IMR-90 (cell line): ENCODE data around the gene CYSRT1. TPM values are rescaled to one million over a fixed set of nuclear protein-coding genes. Genes with fewer than 3 reads are reported as not detected.

Experiments
- ATAC-seq: fragments of 200-7000 bp; cut with Tn5 transposase; 2 replicates; pipeline ENCODE4 v1.9.1; 2020; ENCODE audit warnings: low read depth, mild to moderate bottlenecking, moderate library complexity
- BruUV-seq: library from RNA; stranded (reverse); fragments of 400-500 nt; replicated peaks from 2 replicates; lab custom pipeline; 2021; lab: Mats Ljungman, UMichigan
- CTCF ChIA-PET: fragments of 300-600 bp; formaldehyde crosslinking; extraction: SDS; loops from one replicate; lab custom pipeline; 2021; ENCODE audit warnings: antibody characterized with exemption; lab: Yijun Ruan, JAX
- POLR2A ChIA-PET: fragments of 300-600 bp; sonication (Branson Sonifier 250); formaldehyde crosslinking; loops from one replicate; lab custom pipeline; 2022; ENCODE audit warnings: antibody characterized with exemption; ENCODE audit not compliant: unreplicated experiment; lab: Charles Lee
- DNase-seq: peaks from one replicate; pipeline ENCODE4 v3.0.0; 2013
- H2AFZ ChIP-seq: replicated peaks from 2 replicates; pipeline ENCODE3; 2013; ENCODE audit warnings: low read length, mild to moderate bottlenecking; ENCODE audit not compliant: poor library complexity
- H2AK5ac ChIP-seq: 2 replicates; pipeline ENCODE4 v1.6.1; 2013; ENCODE audit warnings: low read depth, low read length, inconsistent platforms
- H2AK9ac ChIP-seq: replicated peaks from 2 replicates; pipeline ENCODE3; 2013; ENCODE audit warnings: mild to moderate bottlenecking, low read depth, low read length, moderate library complexity; ENCODE audit not compliant: poor library complexity
- H2BK120ac ChIP-seq: 2 replicates; pipeline ENCODE4 v1.6.1; 2013; ENCODE audit warnings: low read depth, low read length, inconsistent platforms
- H2BK15ac ChIP-seq: 3 replicates; pipeline ENCODE4 v1.6.1; 2013; ENCODE audit warnings: low read depth, low read length, inconsistent platforms
- H2BK20ac ChIP-seq: 2 replicates; pipeline ENCODE4 v1.6.1; 2013; ENCODE audit warnings: low read depth, mild to moderate bottlenecking, inconsistent platforms, low read length, moderate library complexity
- H2BK5ac ChIP-seq: 2 replicates; pipeline ENCODE4 v1.6.1; 2013; ENCODE audit warnings: mild to moderate bottlenecking, low read depth, low read length, inconsistent platforms; ENCODE audit not compliant: poor library complexity, severe bottlenecking
- H3K14ac ChIP-seq: replicated peaks from 2 replicates; pipeline ENCODE4 v1.6.1; 2013; ENCODE audit warnings: low read depth, low read length, inconsistent platforms
- H3K18ac ChIP-seq: 2 replicates; pipeline ENCODE4 v1.6.1; 2013; ENCODE audit warnings: low read depth, low read length, control low read depth
- H3K23ac ChIP-seq: 2 replicates; pipeline ENCODE4 v1.6.1; 2013; ENCODE audit warnings: low read depth, low read length, inconsistent platforms
- H3K27ac ChIP-seq: 2 replicates; pipeline ENCODE4 v1.5.1; 2013; ENCODE audit warnings: mild to moderate bottlenecking, control low read depth, low read length; ENCODE audit not compliant: insufficient read depth
- H3K27me3 ChIP-seq: 2 replicates; pipeline ENCODE4 v1.6.1; 2013; ENCODE audit warnings: low read length; ENCODE audit not compliant: control insufficient read depth, insufficient read depth
- H3K36me3 ChIP-seq: 2 replicates; pipeline ENCODE4 v1.6.1; 2013; ENCODE audit warnings: low read length, mixed read lengths; ENCODE audit not compliant: control insufficient read depth, insufficient read depth
- H3K4ac ChIP-seq: 2 replicates; pipeline ENCODE4 v1.6.1; 2013; ENCODE audit warnings: low read depth, low read length, inconsistent platforms
- H3K4me1 ChIP-seq: 2 replicates; pipeline ENCODE4 v1.6.1; 2013; ENCODE audit warnings: low read length, mixed read lengths; ENCODE audit not compliant: control insufficient read depth, insufficient read depth
- H3K4me2 ChIP-seq: 2 replicates; pipeline ENCODE4 v1.6.1; 2013; ENCODE audit warnings: low read depth, mild to moderate bottlenecking, control low read depth, low read length, moderate library complexity
- H3K4me3 ChIP-seq: 2 replicates; pipeline ENCODE4 v1.5.1; 2013; ENCODE audit warnings: low read depth, mild to moderate bottlenecking, control low read depth, low read length, moderate library complexity; ENCODE audit not compliant: insufficient read depth
- H3K56ac ChIP-seq: 2 replicates; pipeline ENCODE4 v1.6.1; 2013; ENCODE audit warnings: low read length, inconsistent platforms; ENCODE audit not compliant: insufficient read depth; ENCODE audit errors: extremely low read depth
- H3K79me1 ChIP-seq, 2 experiments: 2 replicates each; pipeline ENCODE4 v1.6.1; 2013; ENCODE audit warnings: low read length in 2 of 2, inconsistent platforms in 1 of 2, low read depth in 1 of 2
- H3K9ac ChIP-seq: 2 replicates; pipeline ENCODE4 v1.6.1; 2013; ENCODE audit warnings: low read depth, low read length, control low read depth
- H3K9me1 ChIP-seq: 2 replicates; pipeline ENCODE4 v1.6.1; 2013; ENCODE audit warnings: low read length, inconsistent platforms; ENCODE audit not compliant: insufficient read depth
- H3K9me3 ChIP-seq: 2 replicates; pipeline ENCODE4 v1.6.1; 2013; ENCODE audit warnings: low read length; ENCODE audit not compliant: control insufficient read depth, insufficient read depth
- H4K20me1 ChIP-seq: 2 replicates; pipeline ENCODE4 v1.6.1; 2013; ENCODE audit warnings: low read length, inconsistent platforms; ENCODE audit not compliant: insufficient read depth
- H4K5ac ChIP-seq: 2 replicates; pipeline ENCODE4 v1.6.1; 2013; ENCODE audit warnings: mild to moderate bottlenecking, low read depth, low read length, control low read depth
- H4K8ac ChIP-seq, 2 experiments: 2 replicates each; pipeline ENCODE4 v1.6.1; 2013; ENCODE audit warnings: low read depth in 2 of 2, low read length in 2 of 2, control low read depth in 1 of 2, inconsistent platforms in 1 of 2
- H4K91ac ChIP-seq: 2 replicates; pipeline ENCODE4 v1.6.1; 2013; ENCODE audit warnings: low read depth, low read length, inconsistent platforms; ENCODE audit not compliant: insufficient read depth
- BHLHE40 ChIP-seq: fragments of 150-350 bp; IDR thresholded peaks from 2 replicates; pipeline ENCODE4 v1.6.1; 2016; ENCODE audit warnings: mild to moderate bottlenecking, low read depth, low read length
- MXI1 ChIP-seq: IDR thresholded peaks from 2 replicates; pipeline ENCODE4 v1.6.1; 2012; ENCODE audit warnings: low read depth, mild to moderate bottlenecking, low read length, moderate library complexity, borderline replicate concordance
- POLR2A ChIP-seq: IDR thresholded peaks from 2 replicates; pipeline ENCODE4 v1.6.1; 2012; ENCODE audit warnings: mild to moderate bottlenecking, low read depth, low read length
- WGBS, 2 experiments: methylation state at CpG; one replicate each; pipeline versions ENCODE4 v1.1.5 to v1.1.7; 2013; ENCODE audit warnings: missing lambda C conversion rate in 2 of 2; ENCODE audit not compliant: insufficient read length in 1 of 2; ENCODE audit errors: extremely low coverage in 2 of 2; 5-methylcytosine and 5-hydroxymethylcytosine counted together
- dilution Hi-C: fragments of 300-500 bp; cut with HindIII; formaldehyde crosslinking; loops from one replicate; pipeline ENCODE4 v1.14.3; 2018; ENCODE audit warnings: low sequenced_read_pairs; ENCODE audit not compliant: unreplicated experiment
- in situ Hi-C: fragments of 300-500 bp; cut with MboI; formaldehyde crosslinking; loops from 3 replicates; pipeline ENCODE4 v1.14.3; 2019; ENCODE audit warnings: low sequenced_read_pairs, inconsistent platforms, mixed read lengths
- intact Hi-C: fragments of 100-400 bp; cut with micrococcal nuclease; formaldehyde crosslinking; loops from 2 replicates; pipeline ENCODE4 v1.10.0; 2022
- polyA plus RNA-seq, 3 experiments: library from polyadenylated mRNA; depleted of rRNA; stranded (reverse); fragments of >200 nt; gene quantifications; 2 replicates each; pipeline ENCODE4 v1.2.3, GENCODE V29; 2012; ENCODE audit warnings: low replicate concordance in 1 of 3
- total RNA-seq: library from RNA; depleted of rRNA; stranded (reverse); fragments of >200 nt; gene quantifications from 2 replicates; pipeline ENCODE4 v1.2.3, GENCODE V29; 2012

Gene CYSRT1
- total and polyA plus RNA-seq, 2 of the 4 experiments (the other 2 are of a cell fraction), result 0.18 to 0.84 TPM

GRCh38 chr9:137263506-137263905 is 38.5 kb downstream of the CYSRT1 start:
- no TSS peak for BruUV-seq
- 71% methylated on average over 4 of the region's 10 CpGs; no CpG with 5 or more reads in 1 of the 2 experiments for WGBS, 2 experiments
- H3K4me2 ChIP-seq, result no peak overlapping the region
- H2BK20ac ChIP-seq, result no peak overlapping the region
- ATAC-seq (no peak), DNase-seq (no peak)
- dilution Hi-C loops (no loop called here), in situ Hi-C loops (no loop called here), intact Hi-C loops (no loop called here)
- H3K4me1 ChIP-seq, result peaks cover 1% of the 10 kb centered on the region
- H2BK15ac ChIP-seq, result no peak overlapping the region
- peak overlapping the region; percentile 28 for H2AK9ac ChIP-seq
- H4K91ac ChIP-seq, result no peak overlapping the region
- no peak overlapping the region for H3K9ac ChIP-seq
- H2BK120ac ChIP-seq, result no peak overlapping the region
- no peak overlapping the region for H3K27ac ChIP-seq
- no peak overlapping the region for H2AK5ac ChIP-seq
- no peak overlapping the region for H2BK5ac ChIP-seq
- no peak overlapping the region for H3K14ac ChIP-seq
- peaks cover 10% of the 10 kb centered on the region for H4K20me1 ChIP-seq
- no peak overlapping the region for H4K5ac ChIP-seq
- ChIA-PET CTCF (no interaction called here), POLR2A (no interaction called here)
- no peaks in the 10 kb centered on the region for H3K9me3 ChIP-seq
- H4K8ac ChIP-seq, result no peak overlapping the region
- H3K79me1 ChIP-seq, result peaks cover 10 to 40% of the 10 kb centered on the region in 2 experiments
- no peak overlapping the region for H3K23ac ChIP-seq
- H3K4me3 ChIP-seq, result no peak overlapping the region
- H3K18ac ChIP-seq, result no peak overlapping the region
- peaks cover under 1% of the 10 kb centered on the region for H3K9me1 ChIP-seq
- H2AFZ ChIP-seq, result no peak overlapping the region
- H3K27me3 ChIP-seq, result no peaks in the 10 kb centered on the region
- H3K36me3 ChIP-seq, result peaks cover 52% of the 10 kb centered on the region
- TF ChIP-seq POLR2A, result no peak
- no peak for TF ChIP-seq MXI1
- TF ChIP-seq BHLHE40, result no peak
- H3K4ac ChIP-seq, result no peak overlapping the region
- no peak overlapping the region for H3K56ac ChIP-seq
